Mammary epithelial cell (primary cell): ENCODE measurements around the gene NCSTN.

Source experiments
- EZH2 ChIP-seq: IDR thresholded peaks from 2 replicates; pipeline ENCODE4 v1.6.1; 2012; ENCODE audit warnings: low read length, inconsistent platforms, borderline replicate concordance
- TF ChIP-seq, protein P1 (sequence below), 2 donors: IDR thresholded peaks in 1 of 2; conservative IDR thresholded peaks in 1 of 2; 2 replicates each; pipeline ENCODE4 v1.5.1; 2011 to 2012; ENCODE audit warnings: inconsistent platforms in 2 of 2, low read length in 2 of 2, mild to moderate bottlenecking in 2 of 2, control low read depth in 1 of 2, low read depth in 1 of 2; ENCODE audit not compliant: insufficient read depth in 1 of 2; ENCODE audit errors: extremely low read depth in 1 of 2

DNA sequence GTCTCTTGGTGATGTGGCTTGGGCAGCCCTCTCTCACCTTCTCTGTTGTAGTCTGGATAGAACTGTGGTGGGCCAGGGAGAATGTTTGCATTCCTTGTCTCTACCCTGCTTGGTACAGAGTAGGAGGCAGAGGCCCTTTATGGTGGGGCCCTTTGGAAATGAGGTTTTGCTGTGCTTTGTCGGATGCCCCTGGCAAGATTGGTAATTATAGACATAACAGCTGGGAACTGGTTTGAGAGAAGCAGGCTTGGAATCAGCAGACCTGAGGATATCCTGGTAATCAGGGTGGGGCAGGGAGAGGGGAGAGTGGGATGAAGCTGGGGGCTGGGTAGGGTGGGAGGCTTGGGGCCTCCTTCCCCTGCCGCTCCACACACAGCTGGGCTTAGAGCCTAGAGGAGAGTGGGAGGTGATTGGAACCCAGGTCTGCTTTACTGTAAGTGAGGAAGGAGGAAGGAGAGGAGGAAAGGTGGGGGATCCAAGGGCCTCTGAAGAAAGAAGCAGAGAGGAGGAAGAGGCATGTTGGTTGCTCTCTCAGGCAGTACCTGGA lies 62.2 kb downstream of the NCSTN start:
- TF ChIP-seq EZH2, result no peak
- TF ChIP-seq, protein P1, sequence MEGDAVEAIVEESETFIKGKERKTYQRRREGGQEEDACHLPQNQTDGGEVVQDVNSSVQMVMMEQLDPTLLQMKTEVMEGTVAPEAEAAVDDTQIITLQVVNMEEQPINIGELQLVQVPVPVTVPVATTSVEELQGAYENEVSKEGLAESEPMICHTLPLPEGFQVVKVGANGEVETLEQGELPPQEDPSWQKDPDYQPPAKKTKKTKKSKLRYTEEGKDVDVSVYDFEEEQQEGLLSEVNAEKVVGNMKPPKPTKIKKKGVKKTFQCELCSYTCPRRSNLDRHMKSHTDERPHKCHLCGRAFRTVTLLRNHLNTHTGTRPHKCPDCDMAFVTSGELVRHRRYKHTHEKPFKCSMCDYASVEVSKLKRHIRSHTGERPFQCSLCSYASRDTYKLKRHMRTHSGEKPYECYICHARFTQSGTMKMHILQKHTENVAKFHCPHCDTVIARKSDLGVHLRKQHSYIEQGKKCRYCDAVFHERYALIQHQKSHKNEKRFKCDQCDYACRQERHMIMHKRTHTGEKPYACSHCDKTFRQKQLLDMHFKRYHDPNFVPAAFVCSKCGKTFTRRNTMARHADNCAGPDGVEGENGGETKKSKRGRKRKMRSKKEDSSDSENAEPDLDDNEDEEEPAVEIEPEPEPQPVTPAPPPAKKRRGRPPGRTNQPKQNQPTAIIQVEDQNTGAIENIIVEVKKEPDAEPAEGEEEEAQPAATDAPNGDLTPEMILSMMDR (conservative IDR thresholded peaks at IDR 0.05 in 1 of 2, IDR thresholded peaks at IDR 0.05 in 1 of 2; ENCODE audit: extremely low read depth in 1 of 2, insufficient read depth in 1 of 2, low read depth in 1 of 2, low read length in 2 of 2), result no peak
